PFSK-1 (cell line): Measurements from ENCODE around the gene CPSF7.

Experiments
- POLR2AphosphoS5 ChIP-seq: IDR thresholded peaks from 2 replicates; pipeline ENCODE4 v1.6.1; 2012; ENCODE audit warnings: low read depth, mild to moderate bottlenecking, control low read depth, low read length, moderate library complexity
- SIN3A ChIP-seq: IDR thresholded peaks from 2 replicates; pipeline ENCODE4 v1.6.1; 2012; ENCODE audit warnings: mild to moderate bottlenecking, low read length, moderate library complexity, borderline replicate concordance; ENCODE audit not compliant: insufficient read depth
- TAF1 ChIP-seq: IDR thresholded peaks from 2 replicates; pipeline ENCODE4 v1.6.1; 2012; ENCODE audit warnings: low read length, control low read depth, borderline replicate concordance; ENCODE audit not compliant: insufficient read depth

DNA sequence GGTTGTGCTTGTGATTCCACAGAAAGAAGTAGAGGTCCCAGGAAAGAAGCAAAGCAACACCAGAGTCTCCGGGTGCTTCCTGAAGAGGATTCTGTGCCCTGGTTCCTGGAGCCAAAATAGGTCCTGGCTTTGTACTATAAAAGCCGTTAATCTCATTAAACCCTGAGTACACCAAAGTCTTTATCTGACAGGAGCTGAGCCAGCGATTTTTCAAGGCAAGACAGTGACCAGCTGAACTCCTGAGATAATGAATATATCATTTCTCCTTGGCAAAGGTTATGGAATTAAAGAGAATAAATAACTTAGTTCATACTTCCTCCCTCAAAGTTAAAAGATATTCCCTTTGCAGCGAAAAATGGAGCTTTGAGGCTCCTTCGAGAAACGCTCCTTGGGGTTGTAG lies 62.4 kb downstream of the CPSF7 start:
- no peak for TF ChIP-seq POLR2AphosphoS5
- no peak for TF ChIP-seq SIN3A
- TF ChIP-seq TAF1, result no peak
